Inflammatory macrophage treated with lipopolysaccharide for 1 hour (primary cell): ENCODE data around the gene RPGR.

ENCODE experiments used
- DNase-seq, 2 donors: peaks; one replicate each; pipeline ENCODE4 v3.0.0-alpha.2; 2020 to 2022

The RPGR gene

DNA sequence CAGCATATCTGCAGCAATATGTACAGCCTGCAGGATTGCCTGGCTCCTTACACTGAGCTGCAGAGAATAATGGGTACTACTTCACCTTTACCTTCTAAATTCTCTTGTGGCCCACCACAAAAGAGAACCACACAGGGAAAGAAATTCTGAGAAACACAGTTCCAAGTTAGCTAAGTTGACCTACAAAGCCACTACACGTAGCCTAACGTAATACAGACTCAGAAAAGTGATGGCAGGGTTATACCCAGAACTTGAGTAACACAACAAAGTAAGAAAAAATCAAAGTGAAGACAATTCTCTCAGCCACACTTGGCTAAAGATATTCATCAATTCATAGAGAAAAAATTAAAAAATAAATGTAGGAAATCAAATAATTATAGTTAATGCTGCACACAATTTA lies 80.3 kb downstream of the RPGR start:
- DNase-seq, result no peak

DNA sequence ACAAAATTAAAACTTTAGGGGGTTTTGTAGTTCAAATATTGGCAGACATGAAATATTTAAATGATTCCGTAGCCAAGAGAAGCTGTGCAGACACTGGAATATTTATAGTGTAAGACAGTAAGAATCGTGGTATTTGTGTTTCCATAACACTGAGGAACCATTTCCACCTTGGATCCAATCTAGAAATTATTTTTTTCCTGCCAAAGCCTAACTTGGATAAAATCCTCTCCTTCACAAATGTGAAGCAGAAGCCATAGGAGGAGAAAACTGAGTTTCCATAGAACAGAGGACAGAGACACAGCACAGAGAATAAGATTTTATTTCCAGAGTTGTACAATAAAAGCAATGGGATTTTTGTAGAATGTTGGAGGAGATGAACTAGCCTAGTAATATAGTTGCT lies 86.8 kb downstream of the RPGR start:
- no peak for DNase-seq

DNA sequence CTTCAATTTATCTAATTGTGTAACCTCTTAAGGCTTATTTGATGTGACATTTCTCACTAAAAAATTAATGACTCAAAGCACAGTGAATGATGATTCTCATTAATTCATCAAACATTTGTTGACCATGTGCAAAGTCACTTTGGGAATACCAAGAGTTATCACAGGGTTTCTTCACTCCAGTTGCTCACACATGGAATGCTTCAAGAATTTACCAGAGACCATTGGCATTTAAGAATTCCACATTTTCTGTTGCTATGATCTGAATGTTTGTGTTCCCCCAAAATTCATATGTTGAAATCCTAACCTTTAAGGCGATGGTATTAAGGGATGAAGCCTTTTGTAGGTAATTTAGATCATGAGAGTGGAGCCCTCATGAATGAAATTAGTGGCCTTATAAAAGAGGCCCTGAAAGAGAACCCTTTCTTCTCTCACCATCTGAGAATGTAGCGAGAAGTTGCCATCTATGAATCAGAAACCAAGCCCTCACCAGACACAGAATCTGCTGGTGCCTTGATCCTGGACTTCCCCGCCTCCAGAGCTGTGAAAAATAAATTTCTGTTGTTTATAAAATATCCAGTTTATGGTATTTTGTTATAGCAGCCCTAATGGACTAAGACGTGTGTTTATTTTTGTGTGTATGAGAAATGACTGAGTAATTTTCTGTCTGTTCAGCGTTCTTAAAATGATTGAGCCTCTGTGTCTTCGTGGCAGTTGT lies 90.3 kb downstream of the RPGR start:
- no peak for DNase-seq

DNA sequence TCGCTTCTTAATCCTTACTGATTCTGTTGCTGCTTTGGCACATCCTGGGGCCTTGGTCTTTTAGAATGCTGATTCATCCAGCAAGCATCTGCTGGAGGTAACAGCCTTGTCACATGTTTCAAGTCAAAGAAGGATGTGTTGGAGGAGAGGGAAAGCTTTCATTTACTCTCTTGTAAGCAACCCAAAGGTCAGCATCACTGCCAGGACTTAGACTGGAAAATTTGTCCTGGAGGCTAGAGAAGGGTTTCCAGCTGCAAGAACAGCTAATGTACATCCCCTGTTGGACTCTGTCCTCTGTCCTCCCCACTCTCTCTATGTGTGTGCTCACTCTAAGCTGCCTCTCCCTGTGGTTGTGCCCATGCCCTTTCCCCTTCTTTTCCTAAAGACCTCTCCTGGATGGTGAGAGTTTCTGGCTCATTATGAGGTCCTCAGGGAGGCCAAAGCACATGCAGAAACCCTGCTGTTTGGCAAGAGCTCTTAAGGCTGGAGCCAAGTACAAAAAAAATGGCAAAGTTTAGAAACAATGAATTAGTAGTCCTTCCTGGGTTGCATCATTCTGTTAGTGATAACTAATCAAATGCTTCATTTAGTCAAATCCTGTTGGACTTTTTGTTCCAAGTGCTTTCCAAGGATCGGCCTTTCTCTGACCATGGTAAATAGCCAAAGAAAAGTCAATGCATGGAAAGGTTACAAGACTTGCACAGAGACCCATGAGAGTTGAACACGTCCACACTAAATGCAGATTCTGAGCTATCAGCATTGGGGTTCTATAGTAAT lies 93.2 kb downstream of the RPGR start:
- no peak for DNase-seq

DNA sequence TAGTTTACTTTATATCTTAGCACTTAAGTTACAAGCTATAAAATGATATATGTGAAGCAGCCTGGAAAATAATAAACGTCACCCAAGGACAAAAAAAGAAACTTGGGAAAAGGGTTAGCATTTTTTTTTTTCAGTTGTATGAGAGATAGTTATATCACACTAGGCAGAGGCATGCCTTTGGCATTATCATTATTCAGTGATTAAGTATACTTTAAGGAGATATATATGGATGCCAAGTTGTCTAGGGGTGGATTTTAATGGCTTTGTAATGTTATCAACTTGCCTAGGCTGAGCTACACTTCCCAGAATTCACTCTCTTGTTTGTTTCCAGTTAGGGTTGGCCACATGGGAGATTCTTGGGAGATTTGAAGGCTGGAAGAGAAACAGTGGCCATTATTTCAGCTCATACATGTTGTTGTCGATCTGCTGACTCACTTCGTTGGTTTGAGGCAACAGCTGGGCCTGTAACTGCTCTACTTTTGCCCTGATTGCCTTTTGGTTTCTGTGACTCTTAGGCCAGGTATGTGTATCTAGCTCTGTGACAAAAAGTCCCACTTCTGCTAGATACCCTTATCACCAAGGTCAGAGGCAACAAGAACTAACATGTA lies 95.1 kb downstream of the RPGR start:
- DNase-seq, result no peak

DNA sequence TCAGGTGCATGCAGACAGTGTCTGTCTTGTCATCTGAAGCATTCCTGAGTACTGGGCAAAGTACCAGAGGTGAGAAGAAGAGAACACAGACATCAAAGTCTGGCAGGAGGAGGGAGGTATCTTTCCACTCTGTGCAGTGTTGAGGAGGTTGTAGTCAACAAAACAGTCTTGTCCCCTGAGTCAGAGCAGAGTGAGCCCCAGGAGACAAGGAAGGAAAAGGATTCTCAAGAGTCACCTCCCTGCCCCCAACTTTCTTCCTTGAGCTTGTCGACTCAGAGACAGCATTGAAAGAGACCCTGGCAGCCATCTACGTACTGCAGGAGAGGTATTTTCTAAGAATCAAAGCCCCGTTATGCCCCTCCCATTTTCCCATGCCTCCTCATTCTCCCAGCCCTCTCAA lies 102.2 kb downstream of the RPGR start:
- no peak for DNase-seq

DNA sequence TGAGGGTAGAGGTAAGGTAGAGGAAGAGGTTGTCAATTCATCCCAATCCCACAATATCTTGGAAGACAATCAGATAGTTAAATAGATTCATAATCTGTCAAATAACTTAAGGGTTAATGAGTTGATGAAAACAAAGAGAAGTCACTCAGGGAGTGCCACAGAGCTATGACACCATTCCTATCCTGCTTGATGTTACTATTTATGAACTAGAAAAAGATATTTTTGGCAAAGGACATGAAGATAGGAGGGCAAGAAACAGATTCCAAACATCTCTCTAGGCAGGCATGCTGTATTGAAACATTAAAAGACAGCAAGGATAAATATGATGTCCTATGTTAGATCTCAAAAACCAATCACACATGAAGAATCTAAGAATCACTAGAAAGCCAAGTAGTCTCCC lies 103.1 kb downstream of the RPGR start:
- no peak for DNase-seq

DNA sequence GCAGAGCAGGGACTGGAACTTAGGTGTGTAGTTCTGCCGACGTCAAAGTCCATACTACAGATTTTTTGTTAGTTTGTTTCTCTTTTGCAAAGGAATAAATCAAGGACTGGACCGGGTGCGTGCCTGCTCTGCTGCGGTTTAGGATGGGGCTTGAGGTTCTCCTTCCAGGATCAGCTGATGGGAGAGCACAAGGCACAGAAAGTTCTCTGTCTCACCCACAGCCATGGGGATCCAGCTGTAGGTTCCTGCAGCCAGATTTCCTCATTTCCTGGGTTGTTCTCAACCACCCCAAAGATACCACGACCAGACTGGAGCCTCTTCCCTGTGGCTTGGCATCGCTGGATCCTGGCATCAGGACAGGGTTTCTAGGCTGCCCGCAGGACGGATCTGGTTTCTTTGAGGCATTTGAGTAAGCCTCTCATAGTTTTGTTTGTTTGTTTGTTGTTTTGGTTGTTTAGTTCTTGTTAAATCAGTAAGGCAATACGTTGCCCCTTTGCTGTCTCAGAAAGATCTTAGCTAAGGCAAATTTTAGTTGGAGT lies 105.8 kb downstream of the RPGR start:
- DNase-seq, result no peak

GRCh38 chrX:38220415-38221390 lies 106.6 kb downstream of the RPGR start, which contains the start of gene SRPX:
TSS of gene SRPX (minus strand) at chrX:38220871. CDS start at chrX:38220792, 79 bp downstream.
- peak in 1 of 2 donors; percentile 1 for DNase-seq

GRCh38 chrX:38220024-38220414 lies 107.3 kb downstream of the RPGR start:
- DNase-seq, result peak; percentile 22 to 59
